ENCODE results near the gene ZBTB7C.

DNA sequence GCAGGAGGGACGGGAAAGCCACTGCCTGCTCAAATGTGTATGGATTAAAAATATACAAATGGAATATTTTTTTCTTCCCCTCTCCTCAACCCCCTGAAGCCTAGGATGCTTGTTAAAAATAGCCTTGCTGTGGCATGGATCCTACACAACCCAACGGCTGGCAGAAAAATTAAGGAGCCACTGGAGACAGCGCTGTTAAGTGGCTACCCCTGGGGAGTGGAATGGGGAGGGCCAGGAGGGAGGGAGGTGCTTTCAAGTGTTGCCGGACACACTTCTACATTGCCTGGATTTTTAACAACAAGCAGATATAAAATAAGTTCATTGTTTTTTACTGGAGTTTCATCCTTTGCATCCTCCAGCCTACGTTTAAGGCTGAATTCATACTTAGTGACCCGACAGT lies 66.6 kb downstream of the ZBTB7C start:
- TF ChIP-seq, protein P1, sequence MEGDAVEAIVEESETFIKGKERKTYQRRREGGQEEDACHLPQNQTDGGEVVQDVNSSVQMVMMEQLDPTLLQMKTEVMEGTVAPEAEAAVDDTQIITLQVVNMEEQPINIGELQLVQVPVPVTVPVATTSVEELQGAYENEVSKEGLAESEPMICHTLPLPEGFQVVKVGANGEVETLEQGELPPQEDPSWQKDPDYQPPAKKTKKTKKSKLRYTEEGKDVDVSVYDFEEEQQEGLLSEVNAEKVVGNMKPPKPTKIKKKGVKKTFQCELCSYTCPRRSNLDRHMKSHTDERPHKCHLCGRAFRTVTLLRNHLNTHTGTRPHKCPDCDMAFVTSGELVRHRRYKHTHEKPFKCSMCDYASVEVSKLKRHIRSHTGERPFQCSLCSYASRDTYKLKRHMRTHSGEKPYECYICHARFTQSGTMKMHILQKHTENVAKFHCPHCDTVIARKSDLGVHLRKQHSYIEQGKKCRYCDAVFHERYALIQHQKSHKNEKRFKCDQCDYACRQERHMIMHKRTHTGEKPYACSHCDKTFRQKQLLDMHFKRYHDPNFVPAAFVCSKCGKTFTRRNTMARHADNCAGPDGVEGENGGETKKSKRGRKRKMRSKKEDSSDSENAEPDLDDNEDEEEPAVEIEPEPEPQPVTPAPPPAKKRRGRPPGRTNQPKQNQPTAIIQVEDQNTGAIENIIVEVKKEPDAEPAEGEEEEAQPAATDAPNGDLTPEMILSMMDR (conservative IDR thresholded peaks at IDR 0.05): no peak
- no peak for TF ChIP-seq ZFX (IDR thresholded peaks at IDR 0.05)
